Esophagus (tissue), 2 donors: Measurements from ENCODE around the gene EPB41L1. TPM values are rescaled to one million over a fixed set of nuclear protein-coding genes. Genes with fewer than 3 reads are reported as not detected.

ENCODE experiments used
- H3K27ac ChIP-seq, 2 donors: one replicate each; pipeline ENCODE4 v1.5.1; 2013; ENCODE audit warnings: low read depth in 2 of 2, mild to moderate bottlenecking in 2 of 2, inconsistent platforms in 1 of 2, low read length in 1 of 2, moderate library complexity in 1 of 2
- H3K27me3 ChIP-seq, 2 donors: one replicate each; pipeline ENCODE4 v1.6.1; 2013; ENCODE audit warnings: low read length in 2 of 2, control low read depth in 1 of 2, mild to moderate bottlenecking in 1 of 2; ENCODE audit not compliant: insufficient read depth in 2 of 2, control insufficient read depth in 1 of 2
- H3K36me3 ChIP-seq, 2 donors: one replicate each; pipeline ENCODE4 v1.6.1; 2013; ENCODE audit warnings: low read length in 1 of 2; ENCODE audit not compliant: control insufficient read depth in 2 of 2, insufficient read depth in 2 of 2
- H3K4me1 ChIP-seq, 2 donors: one replicate each; pipeline ENCODE4 v1.6.1; 2013; ENCODE audit warnings: low read length in 1 of 2; ENCODE audit not compliant: control insufficient read depth in 2 of 2, insufficient read depth in 2 of 2
- H3K4me3 ChIP-seq, 2 donors: one replicate each; pipeline ENCODE4 v1.5.1; 2013; ENCODE audit warnings: low read length in 2 of 2, mild to moderate bottlenecking in 2 of 2, low read depth in 1 of 2, moderate library complexity in 1 of 2
- H3K9me3 ChIP-seq, 2 donors: one replicate each; pipeline ENCODE4 v1.6.1; 2013; ENCODE audit warnings: mild to moderate bottlenecking in 2 of 2, low read depth in 1 of 2, low read length in 1 of 2, moderate library complexity in 1 of 2; ENCODE audit not compliant: control insufficient read depth in 2 of 2, insufficient read depth in 1 of 2
- WGBS, 2 donors: extraction: QIAGEN DNeasy Blood & Tissue Kit; methylation state at CpG; one replicate each; pipeline ENCODE4 v1.1.7; 2013; 5-methylcytosine and 5-hydroxymethylcytosine counted together
- polyA plus RNA-seq, 2 donors: library from polyadenylated mRNA; stranded (reverse); fragments of 200-250 nt; gene quantifications; one replicate each; pipeline ENCODE4 v1.2.3, GENCODE V29; 2013
- donor health status: healthy with polysubstance abuse.
- donor health status: Bipolar disorder and iron deficiency.

The EPB41L1 gene
- polyA plus RNA-seq, 2 donors, result 30.2 to 35.0 TPM

DNA sequence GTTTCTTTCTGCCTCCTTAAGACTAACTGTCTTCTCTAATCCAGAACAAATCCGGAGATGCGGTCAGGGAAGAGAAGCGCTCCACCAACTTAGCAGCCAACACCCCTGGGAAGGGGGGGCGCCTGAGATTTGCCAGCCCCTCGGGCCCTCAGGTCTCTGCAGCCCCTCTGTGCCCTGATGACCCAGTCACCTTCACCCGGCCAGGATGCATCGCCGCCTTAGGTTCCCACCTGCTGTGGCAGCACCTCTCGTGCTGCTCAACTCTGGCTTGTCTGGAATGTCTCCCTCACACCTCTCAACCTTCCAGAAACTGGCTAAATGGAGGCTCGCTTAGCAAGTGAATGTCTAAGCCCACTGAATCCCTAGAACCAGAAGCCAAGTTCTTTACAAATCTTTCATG, 53.7 kb downstream of the EPB41L1 start:
- H3K4me3 ChIP-seq, result no peak overlapping the region
- no peaks in the 10 kb centered on the region for H3K9me3 ChIP-seq
- H3K27me3 ChIP-seq, result no peaks in the 10 kb centered on the region
- H3K4me1 ChIP-seq, result peaks cover 0 to 2% of the 10 kb centered on the region in 2 donors
- H3K36me3 ChIP-seq, result peaks cover 5 to 46% of the 10 kb centered on the region in 2 donors
- 80 to 86% methylated on average over 10 of the region's 10 CpGs for WGBS, 2 donors
- no peak overlapping the region for H3K27ac ChIP-seq

- Histone ChIP-seq H3K27ac (no peak overlapping the region), H3K4me1 (peaks cover 0 to 2% of the 10 kb centered on the region in 2 donors), H3K9me3 (no peaks in the 10 kb centered on the region), H3K36me3 (peaks cover 5 to 54% of the 10 kb centered on the region in 2 donors), H3K27me3 (no peaks in the 10 kb centered on the region), H3K4me3 (no peak overlapping the region)
- WGBS, 2 donors, result 85% methylated on average over 5 of the region's 5 CpGs
These were observed 56.0 kb downstream of the EPB41L1 start for GRCh38 chr20:36210436-36211021.

- H3K4me1 ChIP-seq, result no peaks in the 10 kb centered on the region
- no peaks in the 10 kb centered on the region for H3K27me3 ChIP-seq
- no peak overlapping the region for H3K4me3 ChIP-seq
- H3K27ac ChIP-seq, result no peak overlapping the region
- no peaks in the 10 kb centered on the region for H3K9me3 ChIP-seq
- 57 to 63% methylated on average over 2 of the region's 2 CpGs for WGBS, 2 donors
- H3K36me3 ChIP-seq, result peaks cover 5 to 42% of the 10 kb centered on the region in 2 donors
These were observed 58.8 kb downstream of the EPB41L1 start for GRCh38 chr20:36213362-36213761.

GRCh38 chr20:36214684-36215256, 60.2 kb downstream of the EPB41L1 start:
- Histone ChIP-seq H3K36me3 (peaks cover 2 to 47% of the 10 kb centered on the region in 2 donors), H3K9me3 (no peaks in the 10 kb centered on the region), H3K4me1 (no peaks in the 10 kb centered on the region), H3K27me3 (no peaks in the 10 kb centered on the region), H3K4me3 (no peak overlapping the region), H3K27ac (no peak overlapping the region)
- 64 to 65% methylated on average over 5 of the region's 5 CpGs for WGBS, 2 donors

DNA sequence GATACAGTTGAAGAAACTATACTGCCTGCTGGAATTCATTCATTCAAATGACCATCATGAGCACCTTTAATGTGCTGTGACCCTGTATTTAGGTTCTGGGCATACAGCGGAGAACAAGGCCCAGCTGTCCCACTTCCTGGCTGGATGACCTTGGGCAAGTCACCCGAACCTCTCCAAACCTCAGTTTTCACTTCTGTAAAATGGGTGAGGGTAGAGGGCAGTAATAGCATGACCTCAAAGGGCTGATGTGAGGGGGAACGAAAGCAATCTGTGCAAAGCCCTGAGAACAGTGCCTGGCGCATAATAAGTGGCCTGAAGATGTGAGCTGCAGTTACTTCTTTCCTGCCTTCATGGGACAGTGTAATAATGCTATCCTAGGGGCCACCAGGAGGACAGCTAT, 61.2 kb downstream of the EPB41L1 start:
- 91 to 94% methylated on average over 4 of the region's 4 CpGs for WGBS, 2 donors
- peaks cover 0 to 50% of the 10 kb centered on the region in 2 donors for H3K36me3 ChIP-seq

GRCh38 chr20:36216314-36217025, 61.9 kb downstream of the EPB41L1 start:
- Histone ChIP-seq H3K4me3 (no peak overlapping the region), H3K27ac (no peak overlapping the region), H3K27me3 (no peaks in the 10 kb centered on the region), H3K9me3 (no peaks in the 10 kb centered on the region), H3K4me1 (no peaks in the 10 kb centered on the region), H3K36me3 (peaks cover 0 to 53% of the 10 kb centered on the region in 2 donors)
- 80 to 83% methylated on average over 7 of the region's 7 CpGs for WGBS, 2 donors

More for the DNA sequence above, 61.2 kb downstream of the EPB41L1 start:
- no peaks in the 10 kb centered on the region for H3K9me3 ChIP-seq
- no peaks in the 10 kb centered on the region for H3K4me1 ChIP-seq
- no peak overlapping the region for H3K4me3 ChIP-seq
- no peaks in the 10 kb centered on the region for H3K27me3 ChIP-seq
- H3K27ac ChIP-seq, result no peak overlapping the region

DNA sequence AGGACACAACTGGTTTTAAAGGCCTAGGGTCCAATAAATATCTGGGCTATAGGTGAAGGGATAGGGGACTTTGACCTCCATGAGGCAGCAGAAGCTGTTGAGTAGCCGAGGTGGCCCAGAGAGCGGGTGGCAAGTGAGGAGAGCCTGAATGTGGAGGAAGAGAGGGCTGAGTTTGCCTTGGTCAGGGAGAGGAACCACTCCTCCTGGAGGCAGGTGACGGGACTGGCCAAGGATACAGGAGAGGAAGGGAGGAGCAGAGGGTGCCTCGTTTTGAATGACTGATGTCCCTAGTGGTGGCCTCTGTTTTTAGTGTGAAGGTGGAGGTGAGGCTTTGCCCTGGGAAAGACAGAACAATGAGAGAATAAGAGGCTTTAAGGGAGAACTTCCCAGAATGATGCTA, 62.7 kb downstream of the EPB41L1 start:
- H3K36me3 ChIP-seq, result peaks cover 0 to 50% of the 10 kb centered on the region in 2 donors
- H3K27ac ChIP-seq, result no peak overlapping the region
- H3K4me1 ChIP-seq, result no peaks in the 10 kb centered on the region
- no peaks in the 10 kb centered on the region for H3K27me3 ChIP-seq
- no peaks in the 10 kb centered on the region for H3K9me3 ChIP-seq
- H3K4me3 ChIP-seq, result no peak overlapping the region
- WGBS, 2 donors, result 58 to 73% methylated on average over 4 of the region's 4 CpGs

GRCh38 chr20:36218380-36219064, 64.0 kb downstream of the EPB41L1 start:
- H3K36me3 ChIP-seq, result peaks cover 0 to 44% of the 10 kb centered on the region in 2 donors
- 76 to 80% methylated on average over 16 of the region's 16 CpGs for WGBS, 2 donors
- no peaks in the 10 kb centered on the region for H3K9me3 ChIP-seq
- H3K27me3 ChIP-seq, result no peaks in the 10 kb centered on the region
- no peaks in the 10 kb centered on the region for H3K4me1 ChIP-seq
- no peak overlapping the region for H3K4me3 ChIP-seq
- no peak overlapping the region for H3K27ac ChIP-seq

DNA sequence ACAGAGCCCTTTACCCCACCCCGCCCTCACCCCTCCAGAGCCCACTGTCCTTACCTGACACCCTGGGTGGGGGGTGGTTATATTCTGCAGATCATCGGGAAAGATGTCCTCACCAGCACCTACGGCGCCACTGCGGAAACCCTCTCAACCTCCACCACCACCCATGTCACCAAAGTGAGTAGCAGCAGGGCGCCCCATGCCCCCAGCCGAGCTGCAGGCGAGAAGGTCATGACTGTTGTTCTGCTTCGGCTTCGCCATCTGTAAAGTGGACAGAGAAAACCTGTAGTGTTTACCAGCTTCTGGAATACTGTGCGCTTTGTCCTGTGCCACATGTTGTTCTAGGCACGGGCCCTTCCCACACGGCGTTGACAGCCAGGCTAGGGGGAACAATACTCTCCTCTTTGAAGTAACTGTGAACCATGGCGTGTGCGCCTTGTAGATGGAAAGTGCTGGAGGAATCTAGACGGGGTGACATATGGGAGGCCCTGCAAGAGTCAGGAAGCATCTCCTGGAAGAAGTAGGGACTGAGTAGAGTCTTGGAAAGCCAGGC, 65.2 kb downstream of the EPB41L1 start:
- Histone ChIP-seq H3K4me1 (no peaks in the 10 kb centered on the region), H3K36me3 (peaks cover 0 to 37% of the 10 kb centered on the region in 2 donors)
- 92 to 94% methylated on average over 17 of the region's 17 CpGs for WGBS, 2 donors

More for the DNA sequence above, 65.2 kb downstream of the EPB41L1 start:
- Histone ChIP-seq H3K4me3 (no peak overlapping the region), H3K27me3 (no peaks in the 10 kb centered on the region), H3K9me3 (no peaks in the 10 kb centered on the region), H3K27ac (no peak overlapping the region)
